HG02981 (cell line): ENCODE measurements around the gene ABCD3.
"Not testable (repeated sequence)": the region's sequence is repeated elsewhere in the genome, so short reads cannot be mapped to it uniquely, and the experiment has no call there.

ENCODE experiments used
- ATAC-seq: cut with Tn5 transposase; IDR thresholded peaks from one replicate; pipeline ENCODE4 v1.9.1; 2021; ENCODE audit warnings: mild to moderate bottlenecking, moderate library complexity; ENCODE audit not compliant: unreplicated experiment

Gene ABCD3

GRCh38 chr1:94448741-94449140, 30.6 kb downstream of the ABCD3 start:
- not testable (repeated sequence) for ATAC-seq

- ATAC-seq, result no peak
Measured at GRCh38 chr1:94456736-94457135, 38.5 kb downstream of the ABCD3 start.

- ATAC-seq, result no peak
Measured at GRCh38 chr1:94462606-94463005, 44.4 kb downstream of the ABCD3 start.

GRCh38 chr1:94463056-94463764, 45.0 kb downstream of the ABCD3 start:
- ATAC-seq, result no peak

GRCh38 chr1:94463765-94464330, 45.7 kb downstream of the ABCD3 start:
- no peak for ATAC-seq

GRCh38 chr1:94468708-94469107, 50.5 kb downstream of the ABCD3 start:
- ATAC-seq, result no peak

GRCh38 chr1:94471271-94471670, 53.1 kb downstream of the ABCD3 start:
- ATAC-seq, result no peak

- no peak for ATAC-seq
Measured at GRCh38 chr1:94475232-94475631, 57.0 kb downstream of the ABCD3 start.

- ATAC-seq, result no peak
Measured at GRCh38 chr1:94479682-94480081, 61.5 kb downstream of the ABCD3 start.

GRCh38 chr1:94481473-94481933, 63.3 kb downstream of the ABCD3 start:
- ATAC-seq, result peak; percentile 91

GRCh38 chr1:94486990-94487389, 68.8 kb downstream of the ABCD3 start:
- no peak for ATAC-seq

- ATAC-seq, result no peak
Measured at GRCh38 chr1:94490556-94490955, 72.4 kb downstream of the ABCD3 start.

GRCh38 chr1:94496076-94496755, 78.0 kb downstream of the ABCD3 start:
- ATAC-seq, result no peak

GRCh38 chr1:94501426-94501825, 83.2 kb downstream of the ABCD3 start:
- no peak for ATAC-seq

- ATAC-seq, result no peak
Measured at GRCh38 chr1:94501935-94502334, 83.7 kb downstream of the ABCD3 start.

- no peak for ATAC-seq
Measured at GRCh38 chr1:94503153-94503552, 85.0 kb downstream of the ABCD3 start.

GRCh38 chr1:94504601-94505000, 86.4 kb downstream of the ABCD3 start:
- ATAC-seq, result no peak

- ATAC-seq, result no peak
Measured at GRCh38 chr1:94512816-94513215, 94.6 kb downstream of the ABCD3 start.

- no peak for ATAC-seq
Measured at GRCh38 chr1:94514095-94514727, 96.0 kb downstream of the ABCD3 start.

- no peak for ATAC-seq
Measured at GRCh38 chr1:94515296-94515947, 97.2 kb downstream of the ABCD3 start.

- no peak for ATAC-seq
Measured at GRCh38 chr1:94519351-94519750, 101.2 kb downstream of the ABCD3 start.
